Measurements from ENCODE around the gene AGO3.

AGO3 gene

GRCh38 chr1:35894183-35894582, 36.7 kb upstream of the AGO3 start:
- intact Hi-C loops (cut with micrococcal nuclease): no loop called here
- no peaks in the 10 kb centered on the region for H3K9me3 Mint-ChIP-seq
- no peaks in the 10 kb centered on the region for H3K27me3 Mint-ChIP-seq
- H3K27ac Mint-ChIP-seq: peak overlapping the region; percentile 87
- peaks cover 46% of the 10 kb centered on the region for H3K4me1 Mint-ChIP-seq (ENCODE audit: low read depth)
- H3K4me3 Mint-ChIP-seq: no peak overlapping the region
- peaks cover 84% of the 10 kb centered on the region for H3K36me3 Mint-ChIP-seq (ENCODE audit: low read depth)

GRCh38 chr1:35894656-35895055, 36.2 kb upstream of the AGO3 start:
- no peaks in the 10 kb centered on the region for H3K9me3 Mint-ChIP-seq
- no peak overlapping the region for H3K4me3 Mint-ChIP-seq
- H3K27me3 Mint-ChIP-seq: no peaks in the 10 kb centered on the region
- peaks cover 81% of the 10 kb centered on the region for H3K36me3 Mint-ChIP-seq (ENCODE audit: low read depth)
- peaks cover 51% of the 10 kb centered on the region for H3K4me1 Mint-ChIP-seq (ENCODE audit: low read depth)
- intact Hi-C loops (cut with micrococcal nuclease): no loop called here
- peak overlapping the region; percentile 87 for H3K27ac Mint-ChIP-seq

- H3K27me3 Mint-ChIP-seq: no peaks in the 10 kb centered on the region
- intact Hi-C loops (cut with micrococcal nuclease): no loop called here
- H3K4me3 Mint-ChIP-seq: no peak overlapping the region
- no peak overlapping the region for H3K27ac Mint-ChIP-seq
- H3K4me1 Mint-ChIP-seq (ENCODE audit: low read depth): peaks cover 27% of the 10 kb centered on the region
- no peaks in the 10 kb centered on the region for H3K9me3 Mint-ChIP-seq
- peaks cover 79% of the 10 kb centered on the region for H3K36me3 Mint-ChIP-seq (ENCODE audit: low read depth)
Measured at GRCh38 chr1:35899941-35900340, 31.0 kb upstream of the AGO3 start.

GRCh38 chr1:35901235-35901634, 29.7 kb upstream of the AGO3 start:
- Mint-ChIP-seq H3K27me3 (no peaks in the 10 kb centered on the region), H3K4me3 (no peak overlapping the region), H3K36me3 (ENCODE audit: low read depth) (peaks cover 79% of the 10 kb centered on the region), H3K27ac (peak overlapping the region; percentile 3), H3K4me1 (ENCODE audit: low read depth) (peaks cover 21% of the 10 kb centered on the region), H3K9me3 (no peaks in the 10 kb centered on the region)
- intact Hi-C loops (cut with micrococcal nuclease): no loop called here

GRCh38 chr1:35902671-35903070, 28.2 kb upstream of the AGO3 start:
- peaks cover 16% of the 10 kb centered on the region for H3K4me1 Mint-ChIP-seq (ENCODE audit: low read depth)
- intact Hi-C loops (cut with micrococcal nuclease): no loop called here
- no peaks in the 10 kb centered on the region for H3K9me3 Mint-ChIP-seq
- peaks cover 79% of the 10 kb centered on the region for H3K36me3 Mint-ChIP-seq (ENCODE audit: low read depth)
- H3K27me3 Mint-ChIP-seq: no peaks in the 10 kb centered on the region
- no peak overlapping the region for H3K4me3 Mint-ChIP-seq
- H3K27ac Mint-ChIP-seq: no peak overlapping the region

- H3K27me3 Mint-ChIP-seq: no peaks in the 10 kb centered on the region
- H3K36me3 Mint-ChIP-seq (ENCODE audit: low read depth): peaks cover 91% of the 10 kb centered on the region
- H3K9me3 Mint-ChIP-seq: no peaks in the 10 kb centered on the region
- intact Hi-C loops (cut with micrococcal nuclease): no loop called here
- no peak overlapping the region for H3K27ac Mint-ChIP-seq
- H3K4me3 Mint-ChIP-seq: no peak overlapping the region
- H3K4me1 Mint-ChIP-seq (ENCODE audit: low read depth): peaks cover 6% of the 10 kb centered on the region
Measured at GRCh38 chr1:35914717-35915116, 16.2 kb upstream of the AGO3 start.

- Mint-ChIP-seq H3K36me3 (ENCODE audit: low read depth) (peaks cover 97% of the 10 kb centered on the region), H3K27ac (no peak overlapping the region), H3K4me3 (no peak overlapping the region), H3K9me3 (no peaks in the 10 kb centered on the region), H3K27me3 (no peaks in the 10 kb centered on the region), H3K4me1 (ENCODE audit: low read depth) (peaks cover 6% of the 10 kb centered on the region)
- intact Hi-C loops (cut with micrococcal nuclease): no loop called here
Measured at GRCh38 chr1:35915693-35916092, 15.2 kb upstream of the AGO3 start.

GRCh38 chr1:35923791-35924221, 7.1 kb upstream of the AGO3 start:
- intact Hi-C loops (cut with micrococcal nuclease): no loop called here
- Mint-ChIP-seq H3K9me3 (no peaks in the 10 kb centered on the region), H3K36me3 (ENCODE audit: low read depth) (peaks cover 43% of the 10 kb centered on the region), H3K27me3 (no peaks in the 10 kb centered on the region), H3K27ac (no peak overlapping the region), H3K4me3 (no peak overlapping the region), H3K4me1 (ENCODE audit: low read depth) (peaks cover 13% of the 10 kb centered on the region)

GRCh38 chr1:35924838-35925237, 6.1 kb upstream of the AGO3 start:
- H3K4me3 Mint-ChIP-seq: no peak overlapping the region
- no peaks in the 10 kb centered on the region for H3K9me3 Mint-ChIP-seq
- H3K4me1 Mint-ChIP-seq (ENCODE audit: low read depth): peaks cover 20% of the 10 kb centered on the region
- peaks cover 33% of the 10 kb centered on the region for H3K36me3 Mint-ChIP-seq (ENCODE audit: low read depth)
- no peaks in the 10 kb centered on the region for H3K27me3 Mint-ChIP-seq
- H3K27ac Mint-ChIP-seq: no peak overlapping the region
- intact Hi-C loops (cut with micrococcal nuclease): no loop called here

- Mint-ChIP-seq H3K9me3 (no peaks in the 10 kb centered on the region), H3K36me3 (ENCODE audit: low read depth) (peaks cover 24% of the 10 kb centered on the region), H3K27me3 (no peaks in the 10 kb centered on the region), H3K4me3 (no peak overlapping the region), H3K27ac (no peak overlapping the region), H3K4me1 (ENCODE audit: low read depth) (peaks cover 20% of the 10 kb centered on the region)
- intact Hi-C loops (cut with micrococcal nuclease): no loop called here
Measured at GRCh38 chr1:35925741-35926140, 5.2 kb upstream of the AGO3 start.

GRCh38 chr1:35927472-35927871, 3.4 kb upstream of the AGO3 start:
- Mint-ChIP-seq H3K4me1 (ENCODE audit: low read depth) (peaks cover 24% of the 10 kb centered on the region), H3K36me3 (ENCODE audit: low read depth) (peaks cover 19% of the 10 kb centered on the region), H3K27ac (no peak overlapping the region), H3K9me3 (no peaks in the 10 kb centered on the region), H3K27me3 (no peaks in the 10 kb centered on the region), H3K4me3 (no peak overlapping the region)
- intact Hi-C loops (cut with micrococcal nuclease): no loop called here

- Mint-ChIP-seq H3K4me3 (peak overlapping the region; percentile 83), H3K4me1 (ENCODE audit: low read depth) (peaks cover 17% of the 10 kb centered on the region)
- intact Hi-C loops (cut with micrococcal nuclease): loop anchor here (10.0 kb wide), 2 partner anchors 45 to 155 kb away; partner anchors contain the start of genes ADPRS, AGO1 and TEKT2
Measured at GRCh38 chr1:35929730-35930592, 944 bp upstream of the AGO3 start.

GRCh38 chr1:35931446-35932157, 697 bp downstream of the AGO3 start:
- Mint-ChIP-seq H3K27me3 (no peaks in the 10 kb centered on the region), H3K27ac (peak overlapping the region; percentile 96), H3K9me3 (no peaks in the 10 kb centered on the region), H3K4me1 (ENCODE audit: low read depth) (peaks cover 21% of the 10 kb centered on the region), H3K36me3 (ENCODE audit: low read depth) (peaks cover 9% of the 10 kb centered on the region), H3K4me3 (peak overlapping the region; percentile 83)
- intact Hi-C loops (cut with micrococcal nuclease): loop anchor here (10.0 kb wide), 2 partner anchors 47 to 153 kb away; partner anchors contain the start of genes ADPRS, AGO1 and TEKT2

More at GRCh38 chr1:35929730-35930592, 944 bp upstream of the AGO3 start:
- Mint-ChIP-seq H3K9me3 (no peaks in the 10 kb centered on the region), H3K27ac (peak overlapping the region; percentile 96), H3K36me3 (ENCODE audit: low read depth) (peaks cover 9% of the 10 kb centered on the region), H3K27me3 (no peaks in the 10 kb centered on the region)

GRCh38 chr1:35932158-35932636, 1.3 kb downstream of the AGO3 start:
- H3K27ac Mint-ChIP-seq: peak overlapping the region; percentile 96
- H3K9me3 Mint-ChIP-seq: no peaks in the 10 kb centered on the region
- H3K27me3 Mint-ChIP-seq: no peaks in the 10 kb centered on the region
- peak overlapping the region; percentile 83 for H3K4me3 Mint-ChIP-seq
- intact Hi-C loops (cut with micrococcal nuclease): loop anchor here (10.0 kb wide), 2 partner anchors 47 to 153 kb away; partner anchors contain the start of genes ADPRS, AGO1 and TEKT2
- peaks cover 21% of the 10 kb centered on the region for H3K4me1 Mint-ChIP-seq (ENCODE audit: low read depth)
- H3K36me3 Mint-ChIP-seq (ENCODE audit: low read depth): peaks cover 9% of the 10 kb centered on the region
